Measurements from ENCODE around the gene CWC15. TPM values are rescaled to one million over a fixed set of nuclear protein-coding genes. Genes with fewer than 3 reads are reported as not detected.
A peak's percentile ranks its signal among the peaks of the same experiment; 100 is the strongest.

CWC15 gene
- total and polyA plus RNA-seq, 2 of the 13 experiments (the other 11 are each of a cell fraction or from before 2014, with no cell fraction given), result 27.6 to 61.2 TPM

DNA sequence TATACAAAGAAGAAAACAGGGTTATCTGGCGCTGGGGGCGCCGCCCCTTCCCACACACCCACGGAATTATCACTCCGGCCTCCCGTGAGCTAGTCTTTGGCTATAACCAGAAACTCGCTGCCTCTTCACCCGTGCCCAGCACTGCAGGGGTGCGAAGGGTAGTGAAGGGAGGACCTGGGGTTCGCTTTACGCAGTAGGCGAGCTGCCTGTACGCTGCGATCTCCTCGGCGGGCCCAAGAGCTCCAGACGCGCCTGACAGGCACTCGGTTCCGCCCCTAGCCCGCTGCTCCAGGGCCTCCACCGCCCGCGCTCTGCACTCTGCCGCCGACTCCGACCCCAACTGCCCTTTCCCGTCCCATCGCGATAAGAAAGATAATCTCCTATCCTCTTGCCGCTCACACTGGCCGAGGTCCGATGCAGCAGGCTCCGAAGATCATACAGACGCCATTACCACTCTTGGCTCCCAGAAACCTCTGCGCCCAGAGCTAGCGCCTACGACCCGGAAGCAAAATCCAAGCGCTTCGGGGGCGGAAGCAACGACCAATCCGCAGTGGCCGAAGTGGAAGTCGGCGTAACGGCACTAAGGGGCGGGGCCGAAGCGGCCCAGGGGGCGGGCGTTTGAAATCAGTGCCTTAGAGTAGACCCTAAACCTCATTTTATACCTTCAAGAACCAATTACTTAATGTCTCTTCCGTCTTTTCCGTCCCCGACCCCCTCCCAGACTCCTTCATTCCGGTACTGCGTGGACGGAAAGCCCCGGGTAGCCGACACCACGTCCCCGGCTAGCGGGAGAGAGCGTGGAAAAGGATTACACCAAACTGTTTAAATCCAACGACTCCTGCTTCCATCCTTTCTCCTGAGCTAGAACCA is at the start of gene CWC15, which contains the start of gene KDM4D (continued):
- TF ChIP-seq, protein P1, sequence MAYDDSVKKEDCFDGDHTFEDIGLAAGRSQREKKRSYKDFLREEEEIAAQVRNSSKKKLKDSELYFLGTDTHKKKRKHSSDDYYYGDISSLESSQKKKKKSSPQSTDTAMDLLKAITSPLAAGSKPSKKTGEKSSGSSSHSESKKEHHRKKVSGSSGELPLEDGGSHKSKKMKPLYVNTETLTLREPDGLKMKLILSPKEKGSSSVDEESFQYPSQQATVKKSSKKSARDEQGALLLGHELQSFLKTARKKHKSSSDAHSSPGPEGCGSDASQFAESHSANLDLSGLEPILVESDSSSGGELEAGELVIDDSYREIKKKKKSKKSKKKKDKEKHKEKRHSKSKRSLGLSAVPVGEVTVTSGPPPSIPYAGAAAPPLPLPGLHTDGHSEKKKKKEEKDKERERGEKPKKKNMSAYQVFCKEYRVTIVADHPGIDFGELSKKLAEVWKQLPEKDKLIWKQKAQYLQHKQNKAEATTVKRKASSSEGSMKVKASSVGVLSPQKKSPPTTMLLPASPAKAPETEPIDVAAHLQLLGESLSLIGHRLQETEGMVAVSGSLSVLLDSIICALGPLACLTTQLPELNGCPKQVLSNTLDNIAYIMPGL (CRISPR knock-in tag; IDR thresholded peaks at IDR 0.05; ENCODE audit: borderline replicate concordance in 1 of 2, low read depth in 1 of 2), result peak in 1 of 2 experiments; percentile 71; a peak in 3 of 4 replicates
- TF ChIP-seq, protein P2, sequence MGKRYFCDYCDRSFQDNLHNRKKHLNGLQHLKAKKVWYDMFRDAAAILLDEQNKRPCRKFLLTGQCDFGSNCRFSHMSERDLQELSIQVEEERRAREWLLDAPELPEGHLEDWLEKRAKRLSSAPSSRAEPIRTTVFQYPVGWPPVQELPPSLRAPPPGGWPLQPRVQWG (CRISPR knock-in tag; IDR thresholded peaks at IDR 0.05; ENCODE audit: borderline replicate concordance, low read depth), result no peak
- TF ChIP-seq ZNF567 (CRISPR knock-in tag; IDR thresholded peaks at IDR 0.05; ENCODE audit: borderline replicate concordance), result no peak
- TF ChIP-seq, protein P3, sequence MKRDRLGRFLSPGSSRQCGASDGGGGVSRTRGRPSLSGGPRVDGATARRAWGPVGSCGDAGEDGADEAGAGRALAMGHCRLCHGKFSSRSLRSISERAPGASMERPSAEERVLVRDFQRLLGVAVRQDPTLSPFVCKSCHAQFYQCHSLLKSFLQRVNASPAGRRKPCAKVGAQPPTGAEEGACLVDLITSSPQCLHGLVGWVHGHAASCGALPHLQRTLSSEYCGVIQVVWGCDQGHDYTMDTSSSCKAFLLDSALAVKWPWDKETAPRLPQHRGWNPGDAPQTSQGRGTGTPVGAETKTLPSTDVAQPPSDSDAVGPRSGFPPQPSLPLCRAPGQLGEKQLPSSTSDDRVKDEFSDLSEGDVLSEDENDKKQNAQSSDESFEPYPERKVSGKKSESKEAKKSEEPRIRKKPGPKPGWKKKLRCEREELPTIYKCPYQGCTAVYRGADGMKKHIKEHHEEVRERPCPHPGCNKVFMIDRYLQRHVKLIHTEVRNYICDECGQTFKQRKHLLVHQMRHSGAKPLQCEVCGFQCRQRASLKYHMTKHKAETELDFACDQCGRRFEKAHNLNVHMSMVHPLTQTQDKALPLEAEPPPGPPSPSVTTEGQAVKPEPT (CRISPR knock-in tag; IDR thresholded peaks at IDR 0.05; ENCODE audit: low read depth), result no peak
- TF ChIP-seq RCOR2 (CRISPR knock-in tag; IDR thresholded peaks at IDR 0.05), result no peak
- TF ChIP-seq, protein P4, sequence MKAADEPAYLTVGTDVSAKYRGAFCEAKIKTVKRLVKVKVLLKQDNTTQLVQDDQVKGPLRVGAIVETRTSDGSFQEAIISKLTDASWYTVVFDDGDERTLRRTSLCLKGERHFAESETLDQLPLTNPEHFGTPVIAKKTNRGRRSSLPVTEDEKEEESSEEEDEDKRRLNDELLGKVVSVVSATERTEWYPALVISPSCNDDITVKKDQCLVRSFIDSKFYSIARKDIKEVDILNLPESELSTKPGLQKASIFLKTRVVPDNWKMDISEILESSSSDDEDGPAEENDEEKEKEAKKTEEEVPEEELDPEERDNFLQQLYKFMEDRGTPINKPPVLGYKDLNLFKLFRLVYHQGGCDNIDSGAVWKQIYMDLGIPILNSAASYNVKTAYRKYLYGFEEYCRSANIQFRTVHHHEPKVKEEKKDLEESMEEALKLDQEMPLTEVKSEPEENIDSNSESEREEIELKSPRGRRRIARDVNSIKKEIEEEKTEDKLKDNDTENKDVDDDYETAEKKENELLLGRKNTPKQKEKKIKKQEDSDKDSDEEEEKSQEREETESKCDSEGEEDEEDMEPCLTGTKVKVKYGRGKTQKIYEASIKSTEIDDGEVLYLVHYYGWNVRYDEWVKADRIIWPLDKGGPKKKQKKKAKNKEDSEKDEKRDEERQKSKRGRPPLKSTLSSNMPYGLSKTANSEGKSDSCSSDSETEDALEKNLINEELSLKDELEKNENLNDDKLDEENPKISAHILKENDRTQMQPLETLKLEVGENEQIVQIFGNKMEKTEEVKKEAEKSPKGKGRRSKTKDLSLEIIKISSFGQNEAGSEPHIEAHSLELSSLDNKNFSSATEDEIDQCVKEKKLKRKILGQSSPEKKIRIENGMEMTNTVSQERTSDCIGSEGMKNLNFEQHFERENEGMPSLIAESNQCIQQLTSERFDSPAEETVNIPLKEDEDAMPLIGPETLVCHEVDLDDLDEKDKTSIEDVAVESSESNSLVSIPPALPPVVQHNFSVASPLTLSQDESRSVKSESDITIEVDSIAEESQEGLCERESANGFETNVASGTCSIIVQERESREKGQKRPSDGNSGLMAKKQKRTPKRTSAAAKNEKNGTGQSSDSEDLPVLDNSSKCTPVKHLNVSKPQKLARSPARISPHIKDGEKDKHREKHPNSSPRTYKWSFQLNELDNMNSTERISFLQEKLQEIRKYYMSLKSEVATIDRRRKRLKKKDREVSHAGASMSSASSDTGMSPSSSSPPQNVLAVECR (CRISPR knock-in tag; IDR thresholded peaks at IDR 0.05; ENCODE audit: borderline replicate concordance), result peak; percentile 87
- TF ChIP-seq ZNF382 (CRISPR knock-in tag; IDR thresholded peaks at IDR 0.05; ENCODE audit: borderline replicate concordance), result no peak
- TF ChIP-seq, protein P5, sequence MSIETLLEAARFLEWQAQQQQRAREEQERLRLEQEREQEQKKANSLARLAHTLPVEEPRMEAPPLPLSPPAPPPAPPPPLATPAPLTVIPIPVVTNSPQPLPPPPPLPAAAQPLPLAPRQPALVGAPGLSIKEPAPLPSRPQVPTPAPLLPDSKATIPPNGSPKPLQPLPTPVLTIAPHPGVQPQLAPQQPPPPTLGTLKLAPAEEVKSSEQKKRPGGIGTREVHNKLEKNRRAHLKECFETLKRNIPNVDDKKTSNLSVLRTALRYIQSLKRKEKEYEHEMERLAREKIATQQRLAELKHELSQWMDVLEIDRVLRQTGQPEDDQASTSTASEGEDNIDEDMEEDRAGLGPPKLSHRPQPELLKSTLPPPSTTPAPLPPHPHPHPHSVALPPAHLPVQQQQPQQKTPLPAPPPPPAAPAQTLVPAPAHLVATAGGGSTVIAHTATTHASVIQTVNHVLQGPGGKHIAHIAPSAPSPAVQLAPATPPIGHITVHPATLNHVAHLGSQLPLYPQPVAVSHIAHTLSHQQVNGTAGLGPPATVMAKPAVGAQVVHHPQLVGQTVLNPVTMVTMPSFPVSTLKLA (IDR thresholded peaks at IDR 0.05), result no peak
- TF ChIP-seq ZNF790 (CRISPR knock-in tag; IDR thresholded peaks at IDR 0.05; ENCODE audit: borderline replicate concordance), result no peak
- TF ChIP-seq, protein P6, sequence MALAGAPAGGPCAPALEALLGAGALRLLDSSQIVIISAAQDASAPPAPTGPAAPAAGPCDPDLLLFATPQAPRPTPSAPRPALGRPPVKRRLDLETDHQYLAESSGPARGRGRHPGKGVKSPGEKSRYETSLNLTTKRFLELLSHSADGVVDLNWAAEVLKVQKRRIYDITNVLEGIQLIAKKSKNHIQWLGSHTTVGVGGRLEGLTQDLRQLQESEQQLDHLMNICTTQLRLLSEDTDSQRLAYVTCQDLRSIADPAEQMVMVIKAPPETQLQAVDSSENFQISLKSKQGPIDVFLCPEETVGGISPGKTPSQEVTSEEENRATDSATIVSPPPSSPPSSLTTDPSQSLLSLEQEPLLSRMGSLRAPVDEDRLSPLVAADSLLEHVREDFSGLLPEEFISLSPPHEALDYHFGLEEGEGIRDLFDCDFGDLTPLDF (CRISPR knock-in tag; IDR thresholded peaks at IDR 0.05), result no peak
- TF ChIP-seq HNRNPLL (IDR thresholded peaks at IDR 0.05; ENCODE audit: low read depth, low read length, poor library complexity, severe bottlenecking), result peak; percentile 82
- TF ChIP-seq RXRA (CRISPR knock-in tag; IDR thresholded peaks at IDR 0.05), result peak; percentile 56; the same call in 1 of the 2 replicates
- TF ChIP-seq NR2C2 (CRISPR knock-in tag; IDR thresholded peaks at IDR 0.05; ENCODE audit: borderline replicate concordance), result peak; percentile 100
